ENCODE measurements around the gene CPED1. TPM values are rescaled to one million over a fixed set of nuclear protein-coding genes. Genes with fewer than 3 reads are reported as not detected.
"Not testable (repeated sequence)": the region's sequence is repeated elsewhere in the genome, so short reads cannot be mapped to it uniquely, and the experiment has no call there.

The CPED1 gene
- total RNA-seq, 4 donors from 2014 or later: 4.4 to 20.2 (median 14.0) TPM

- WGBS, 2 donors (ENCODE audit: low coverage in 1 of 2): 73% methylated on average over 2 of the region's 2 CpGs
- Histone ChIP-seq H3K9me3 (peaks cover 0 to 5% of the 10 kb centered on the region in 2 donors), H3K36me3 (no peaks in the 10 kb centered on the region), H3K27me3 (no peaks in the 10 kb centered on the region), H3K4me3 (no peak overlapping the region), H3K4me1 (no peaks in the 10 kb centered on the region), H3K27ac (no peak overlapping the region)
- no peak for TF ChIP-seq EP300 (IDR thresholded peaks at IDR 0.05; ENCODE audit: low read depth)
- TF ChIP-seq POLR2AphosphoS5 (IDR thresholded peaks at IDR 0.05): no peak
- TF ChIP-seq POLR2A (IDR thresholded peaks at IDR 0.05): no peak
- TF ChIP-seq, protein P1, sequence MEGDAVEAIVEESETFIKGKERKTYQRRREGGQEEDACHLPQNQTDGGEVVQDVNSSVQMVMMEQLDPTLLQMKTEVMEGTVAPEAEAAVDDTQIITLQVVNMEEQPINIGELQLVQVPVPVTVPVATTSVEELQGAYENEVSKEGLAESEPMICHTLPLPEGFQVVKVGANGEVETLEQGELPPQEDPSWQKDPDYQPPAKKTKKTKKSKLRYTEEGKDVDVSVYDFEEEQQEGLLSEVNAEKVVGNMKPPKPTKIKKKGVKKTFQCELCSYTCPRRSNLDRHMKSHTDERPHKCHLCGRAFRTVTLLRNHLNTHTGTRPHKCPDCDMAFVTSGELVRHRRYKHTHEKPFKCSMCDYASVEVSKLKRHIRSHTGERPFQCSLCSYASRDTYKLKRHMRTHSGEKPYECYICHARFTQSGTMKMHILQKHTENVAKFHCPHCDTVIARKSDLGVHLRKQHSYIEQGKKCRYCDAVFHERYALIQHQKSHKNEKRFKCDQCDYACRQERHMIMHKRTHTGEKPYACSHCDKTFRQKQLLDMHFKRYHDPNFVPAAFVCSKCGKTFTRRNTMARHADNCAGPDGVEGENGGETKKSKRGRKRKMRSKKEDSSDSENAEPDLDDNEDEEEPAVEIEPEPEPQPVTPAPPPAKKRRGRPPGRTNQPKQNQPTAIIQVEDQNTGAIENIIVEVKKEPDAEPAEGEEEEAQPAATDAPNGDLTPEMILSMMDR (IDR thresholded peaks at IDR 0.05): no peak
- no peak for DNase-seq
- intact Hi-C loops (cut with DNase I; ENCODE audit: low total_unique reads) (no loop called here), in situ Hi-C loops (cut with MboI; ENCODE audit: low pct_ligation_motif_present in 1 of 4, low pct_unique_long_range_greater_than_20kb in 1 of 4, low sequenced_read_pairs in 3 of 4) (no loop called here)
These were observed 230.5 kb downstream of the CPED1 start for GRCh38 chr7:121219026-121219425.

DNA sequence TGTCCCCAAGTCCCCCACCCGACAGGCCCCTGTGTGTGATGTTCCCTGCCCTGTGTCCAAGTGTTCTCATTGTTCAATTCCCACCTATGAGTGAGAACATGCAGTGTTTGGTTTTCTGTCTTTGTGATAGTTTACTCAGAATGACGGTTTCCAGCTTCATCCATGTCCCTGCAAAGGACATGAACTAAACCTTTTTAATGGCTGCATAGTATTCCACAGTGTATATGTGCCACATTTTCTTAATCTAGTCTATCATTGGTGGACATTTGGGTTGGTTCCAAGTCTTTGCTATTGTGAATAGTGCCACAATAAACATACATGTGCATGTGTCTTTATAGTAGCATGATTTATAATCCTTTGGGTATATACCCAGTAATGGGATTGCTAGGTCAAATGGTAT is 232.6 kb downstream of the CPED1 start:
- DNase-seq; H3K4me1 ChIP-seq; intact Hi-C loops (cut with DNase I; ENCODE audit: low total_unique reads); H3K36me3 ChIP-seq; H3K4me3 ChIP-seq; H3K27ac ChIP-seq; H3K9me3 ChIP-seq; in situ Hi-C loops (cut with MboI; ENCODE audit: low pct_ligation_motif_present in 1 of 4, low pct_unique_long_range_greater_than_20kb in 1 of 4, low sequenced_read_pairs in 3 of 4); H3K27me3 ChIP-seq: not testable (repeated sequence)
- WGBS, 2 donors (ENCODE audit: low coverage in 1 of 2): 98 to 100% methylated on average over 2 of the region's 2 CpGs

DNA sequence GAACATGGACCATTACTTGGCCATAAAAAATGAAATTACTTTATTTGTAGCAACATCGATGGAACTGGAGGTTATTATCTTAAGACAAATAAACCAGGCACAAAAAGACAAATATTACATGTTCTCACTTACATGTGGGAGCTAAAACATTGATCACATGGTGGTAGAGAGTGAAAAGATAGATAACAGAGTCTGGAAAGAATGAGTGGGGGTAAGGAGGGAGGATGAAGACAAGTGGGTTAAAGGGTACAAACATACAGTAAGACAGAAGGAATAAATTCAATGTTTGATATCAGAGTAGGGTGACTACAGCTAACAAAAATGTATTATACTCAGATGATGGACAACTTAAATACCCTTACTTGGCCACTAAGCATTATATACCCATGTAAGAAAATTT is 240.3 kb downstream of the CPED1 start:
- H3K9me3 ChIP-seq: no peaks in the 10 kb centered on the region
- WGBS, 2 donors (ENCODE audit: low coverage in 1 of 2): 61 to 64% methylated on average over 1 of the region's 1 CpG
- no peak overlapping the region for H3K4me3 ChIP-seq
- no peaks in the 10 kb centered on the region for H3K36me3 ChIP-seq
- no peaks in the 10 kb centered on the region for H3K27me3 ChIP-seq
- H3K27ac ChIP-seq: no peak overlapping the region
- in situ Hi-C loops (cut with MboI; ENCODE audit: low pct_ligation_motif_present in 1 of 4, low pct_unique_long_range_greater_than_20kb in 1 of 4, low sequenced_read_pairs in 3 of 4) (no loop called here), intact Hi-C loops (cut with DNase I; ENCODE audit: low total_unique reads) (no loop called here)
- no peak for DNase-seq
- H3K4me1 ChIP-seq: no peaks in the 10 kb centered on the region
- TF ChIP-seq, protein P1 (IDR thresholded peaks at IDR 0.05): no peak
- TF ChIP-seq POLR2A (IDR thresholded peaks at IDR 0.05): no peak
- no peak for TF ChIP-seq EP300 (IDR thresholded peaks at IDR 0.05; ENCODE audit: low read depth)
- TF ChIP-seq POLR2AphosphoS5 (IDR thresholded peaks at IDR 0.05): no peak

DNA sequence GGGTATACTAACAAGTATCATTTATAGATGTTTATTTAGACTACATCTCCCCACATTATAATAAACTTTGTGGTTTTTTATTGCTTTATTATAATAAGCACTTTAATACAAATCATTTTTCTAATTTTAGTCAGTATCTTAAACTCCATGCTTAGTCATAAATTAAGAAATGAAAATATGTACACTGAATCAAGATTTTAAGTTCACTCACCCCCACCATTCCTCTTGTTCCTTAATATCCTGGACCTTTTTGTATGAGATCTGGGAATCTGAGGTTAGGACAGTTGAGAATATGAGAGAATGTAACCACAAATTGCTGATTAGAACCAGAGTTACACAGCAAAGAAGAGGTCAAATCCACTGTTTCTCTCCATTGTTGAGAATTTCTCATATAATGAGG is 246.7 kb downstream of the CPED1 start:
- in situ Hi-C loops (cut with MboI; ENCODE audit: low pct_ligation_motif_present in 1 of 4, low pct_unique_long_range_greater_than_20kb in 1 of 4, low sequenced_read_pairs in 3 of 4) (no loop called here), intact Hi-C loops (cut with DNase I; ENCODE audit: low total_unique reads) (no loop called here)
- Histone ChIP-seq H3K9me3 (no peaks in the 10 kb centered on the region), H3K4me1 (no peaks in the 10 kb centered on the region), H3K4me3 (no peak overlapping the region), H3K36me3 (no peaks in the 10 kb centered on the region), H3K27ac (no peak overlapping the region), H3K27me3 (no peaks in the 10 kb centered on the region)
- TF ChIP-seq POLR2A (IDR thresholded peaks at IDR 0.05) (no peak), POLR2AphosphoS5 (IDR thresholded peaks at IDR 0.05) (no peak), EP300 (IDR thresholded peaks at IDR 0.05; ENCODE audit: low read depth) (no peak)
- TF ChIP-seq, protein P1 (IDR thresholded peaks at IDR 0.05): no peak
- DNase-seq: no peak

DNA sequence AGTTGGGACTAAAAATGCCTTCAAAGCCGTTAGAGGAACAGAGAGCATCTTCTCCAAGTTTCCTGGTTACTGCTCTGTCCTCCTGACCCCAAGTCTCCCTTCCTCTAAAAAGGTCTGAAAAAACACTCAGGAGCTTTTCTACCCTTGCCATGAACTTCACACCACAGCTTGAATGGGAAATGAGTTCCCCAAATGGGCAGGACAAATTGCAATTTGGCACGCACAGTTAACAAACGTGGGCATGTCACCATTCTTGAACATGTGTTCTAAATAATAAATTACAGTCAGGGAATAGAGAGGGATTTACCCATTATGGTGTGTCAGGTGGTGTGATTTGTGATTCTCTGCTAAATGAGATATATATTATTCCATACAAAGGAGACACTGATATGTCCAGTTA is 249.1 kb downstream of the CPED1 start:
- no peak overlapping the region for H3K27ac ChIP-seq
- no peaks in the 10 kb centered on the region for H3K4me1 ChIP-seq
- H3K9me3 ChIP-seq: no peaks in the 10 kb centered on the region
- intact Hi-C loops (cut with DNase I; ENCODE audit: low total_unique reads) (no loop called here), in situ Hi-C loops (cut with MboI; ENCODE audit: low pct_ligation_motif_present in 1 of 4, low pct_unique_long_range_greater_than_20kb in 1 of 4, low sequenced_read_pairs in 3 of 4) (no loop called here)
- no peak overlapping the region for H3K4me3 ChIP-seq
- 84 to 91% methylated on average over 2 to 3 of the region's 3 CpGs for WGBS, 2 donors (ENCODE audit: low coverage in 1 of 2)
- H3K36me3 ChIP-seq: no peaks in the 10 kb centered on the region
- no peak for DNase-seq
- TF ChIP-seq POLR2AphosphoS5 (IDR thresholded peaks at IDR 0.05) (no peak), POLR2A (IDR thresholded peaks at IDR 0.05) (no peak), EP300 (IDR thresholded peaks at IDR 0.05; ENCODE audit: low read depth) (no peak)
- TF ChIP-seq, protein P1 (IDR thresholded peaks at IDR 0.05): no peak
- H3K27me3 ChIP-seq: no peaks in the 10 kb centered on the region

All from transverse colon (tissue), 4 donors.